Activated naive CD8-positive, alpha-beta T cell treated with anti-CD3 and anti-CD28 coated beads, Interleukin-2, amount 10 ng/mL, durations not matched to agents 7 days and 5 days (primary cell): ENCODE measurements around the gene TTC9B. TPM values are rescaled to one million over a fixed set of nuclear protein-coding genes. Genes with fewer than 3 reads are reported as not detected.
"Not testable (repeated sequence)": the region's sequence is repeated elsewhere in the genome, so short reads cannot be mapped to it uniquely, and the experiment has no call there.

Source experiments
- ATAC-seq: fragments of 150-1000 bp; cut with Tn5 transposase; one replicate; pipeline ENCODE4 v1.10.0; 2021; ENCODE audit warnings: low read depth, moderate library complexity
- POLR2A ChIA-PET: fragments of 350-600 bp; sonication (Branson Sonifier 250); formaldehyde crosslinking; loops from one replicate; lab custom pipeline; 2021; ENCODE audit warnings: antibody characterized with exemption; lab: Charles Lee
- DNase-seq: peaks from one replicate; pipeline ENCODE4 v3.0.0; 2021
- H3K27ac Mint-ChIP-seq: one replicate; pipeline ENCODE4 v1.8.0; 2022; ENCODE audit warnings: mild to moderate bottlenecking, mixed read lengths
- H3K27me3 Mint-ChIP-seq: one replicate; pipeline ENCODE4 v1.8.0; 2022; ENCODE audit warnings: mild to moderate bottlenecking, moderate library complexity, mixed read lengths
- H3K36me3 Mint-ChIP-seq: one replicate; pipeline ENCODE4 v1.8.0; 2021; ENCODE audit warnings: mild to moderate bottlenecking, mixed read lengths
- H3K4me1 Mint-ChIP-seq: one replicate; pipeline ENCODE4 v1.8.0; 2021; ENCODE audit warnings: mixed read lengths
- H3K4me3 Mint-ChIP-seq: one replicate; pipeline ENCODE4 v1.8.0; 2022; ENCODE audit warnings: mild to moderate bottlenecking, moderate library complexity, mixed read lengths
- H3K9me3 Mint-ChIP-seq: one replicate; pipeline ENCODE4 v1.8.0; 2021; ENCODE audit warnings: mixed read lengths
- total RNA-seq, 2 experiments: library from RNA; stranded (reverse); gene quantifications; one replicate each; pipeline ENCODE4 v1.2.3, GENCODE V29; 2021

Gene TTC9B
- total RNA-seq, 2 experiments from 2014 or later, result not detected

DNA sequence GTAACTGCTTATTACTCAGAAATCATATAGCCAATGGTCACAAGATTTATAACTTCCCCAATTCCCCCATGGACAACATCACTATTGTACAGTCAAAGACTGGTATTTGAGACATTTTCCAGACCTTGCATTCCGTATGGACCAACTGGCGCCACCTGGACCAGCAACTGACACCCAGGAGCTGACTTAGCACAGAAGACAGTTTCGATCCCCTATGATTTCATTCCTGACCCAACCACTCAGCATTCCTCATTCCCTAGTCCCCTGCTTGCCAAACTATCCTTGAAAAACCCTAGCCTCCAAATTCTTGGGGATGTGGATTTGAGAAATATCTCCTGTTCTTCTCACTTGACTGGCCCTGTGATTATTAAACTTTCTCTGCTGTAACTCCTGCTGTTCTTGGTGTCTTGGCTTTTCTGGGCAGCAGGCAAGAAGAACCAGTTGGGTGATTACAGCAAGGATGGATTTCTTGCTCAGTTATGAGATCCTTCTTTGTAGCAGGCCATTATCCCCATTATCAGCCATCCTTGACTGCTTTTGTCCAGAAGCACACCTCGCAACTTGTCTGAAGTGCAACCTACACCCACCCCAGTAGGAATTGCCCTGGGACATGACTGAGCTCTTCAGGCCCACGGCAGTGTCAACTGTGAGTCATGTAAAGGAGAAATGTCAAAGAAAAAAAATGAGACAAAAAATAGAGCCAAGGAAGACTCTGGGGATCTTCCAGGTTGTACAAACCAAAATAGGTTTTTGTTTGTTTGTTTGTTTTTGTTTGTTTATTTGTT is 40.7 kb downstream of the TTC9B start:
- POLR2A ChIA-PET, result no interaction called here
- DNase-seq, result no peak
- H3K4me1 Mint-ChIP-seq, result no peaks in the 10 kb centered on the region
- ATAC-seq, result no peak
- no peak overlapping the region for H3K4me3 Mint-ChIP-seq
- H3K36me3 Mint-ChIP-seq, result no peaks in the 10 kb centered on the region
- peaks cover 2% of the 10 kb centered on the region for H3K27me3 Mint-ChIP-seq
- no peaks in the 10 kb centered on the region for H3K9me3 Mint-ChIP-seq
- H3K27ac Mint-ChIP-seq, result no peak overlapping the region

GRCh38 chr19:40175820-40176219 is 42.4 kb downstream of the TTC9B start:
- H3K4me1 Mint-ChIP-seq, result no peaks in the 10 kb centered on the region
- H3K27ac Mint-ChIP-seq, result no peak overlapping the region
- H3K27me3 Mint-ChIP-seq, result peaks cover 5% of the 10 kb centered on the region
- DNase-seq (no peak), ATAC-seq (no peak)
- POLR2A ChIA-PET, result no interaction called here
- no peak overlapping the region for H3K4me3 Mint-ChIP-seq
- H3K9me3 Mint-ChIP-seq, result no peaks in the 10 kb centered on the region
- H3K36me3 Mint-ChIP-seq, result no peaks in the 10 kb centered on the region

DNA sequence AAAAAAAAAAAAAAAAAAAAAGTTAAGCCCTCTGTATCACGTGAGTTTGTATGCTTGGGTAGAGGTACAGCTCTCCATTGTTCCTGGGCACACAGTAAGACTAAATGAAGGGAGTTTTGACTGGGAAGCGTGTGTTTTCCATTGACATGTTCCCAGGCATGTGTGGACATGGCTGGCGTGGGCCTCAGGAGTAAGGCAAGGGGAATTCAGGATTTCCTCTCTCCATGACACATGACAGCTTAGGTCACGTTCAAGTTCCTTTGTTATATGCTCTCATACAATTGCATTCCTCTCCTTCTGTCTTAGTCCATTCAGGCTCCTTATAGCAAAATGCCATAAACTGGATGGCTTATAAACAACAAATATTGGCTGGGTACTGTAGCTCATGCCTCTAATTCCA is 44.1 kb downstream of the TTC9B start:
- Mint-ChIP-seq H3K27me3 (peaks cover 5% of the 10 kb centered on the region), H3K4me1 (no peaks in the 10 kb centered on the region), H3K27ac (no peak overlapping the region), H3K36me3 (no peaks in the 10 kb centered on the region), H3K4me3 (no peak overlapping the region), H3K9me3 (no peaks in the 10 kb centered on the region)
- POLR2A ChIA-PET, result no interaction called here
- ATAC-seq, result no peak
- DNase-seq, result no peak

DNA sequence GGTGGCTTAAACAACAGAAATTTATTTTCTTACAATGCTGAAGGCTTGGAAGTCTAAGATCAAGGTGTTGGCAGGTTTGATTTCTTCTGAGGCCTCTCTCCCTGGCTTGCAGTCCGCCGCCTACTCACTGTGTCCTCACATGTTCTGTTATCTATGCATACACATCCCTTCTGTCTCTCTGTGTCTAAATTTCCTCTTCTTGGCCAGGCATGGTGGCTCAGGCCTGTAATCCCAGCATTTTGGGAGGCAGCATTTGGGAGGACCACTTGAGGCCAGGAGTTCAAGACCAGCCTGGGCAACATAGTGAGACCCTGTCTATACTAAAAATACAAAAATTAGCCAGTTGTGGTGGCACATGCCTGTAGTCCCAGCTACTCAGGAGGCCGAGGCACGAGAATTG is 46.9 kb downstream of the TTC9B start:
- H3K27ac Mint-ChIP-seq, H3K9me3 Mint-ChIP-seq, DNase-seq, ATAC-seq, H3K4me3 Mint-ChIP-seq, POLR2A ChIA-PET, H3K27me3 Mint-ChIP-seq, H3K4me1 Mint-ChIP-seq, H3K36me3 Mint-ChIP-seq: not testable (repeated sequence)

GRCh38 chr19:40170303-40170989 is 47.7 kb downstream of the TTC9B start:
- H3K27ac Mint-ChIP-seq, H3K27me3 Mint-ChIP-seq, DNase-seq, H3K4me1 Mint-ChIP-seq, H3K36me3 Mint-ChIP-seq, H3K9me3 Mint-ChIP-seq, ATAC-seq, H3K4me3 Mint-ChIP-seq: not testable (repeated sequence)
- POLR2A ChIA-PET, result interaction anchor here (0.6 kb wide), 1 partner anchor 89 kb away, joined by 3 read pairs; no protein-coding TSS in a partner anchor

DNA sequence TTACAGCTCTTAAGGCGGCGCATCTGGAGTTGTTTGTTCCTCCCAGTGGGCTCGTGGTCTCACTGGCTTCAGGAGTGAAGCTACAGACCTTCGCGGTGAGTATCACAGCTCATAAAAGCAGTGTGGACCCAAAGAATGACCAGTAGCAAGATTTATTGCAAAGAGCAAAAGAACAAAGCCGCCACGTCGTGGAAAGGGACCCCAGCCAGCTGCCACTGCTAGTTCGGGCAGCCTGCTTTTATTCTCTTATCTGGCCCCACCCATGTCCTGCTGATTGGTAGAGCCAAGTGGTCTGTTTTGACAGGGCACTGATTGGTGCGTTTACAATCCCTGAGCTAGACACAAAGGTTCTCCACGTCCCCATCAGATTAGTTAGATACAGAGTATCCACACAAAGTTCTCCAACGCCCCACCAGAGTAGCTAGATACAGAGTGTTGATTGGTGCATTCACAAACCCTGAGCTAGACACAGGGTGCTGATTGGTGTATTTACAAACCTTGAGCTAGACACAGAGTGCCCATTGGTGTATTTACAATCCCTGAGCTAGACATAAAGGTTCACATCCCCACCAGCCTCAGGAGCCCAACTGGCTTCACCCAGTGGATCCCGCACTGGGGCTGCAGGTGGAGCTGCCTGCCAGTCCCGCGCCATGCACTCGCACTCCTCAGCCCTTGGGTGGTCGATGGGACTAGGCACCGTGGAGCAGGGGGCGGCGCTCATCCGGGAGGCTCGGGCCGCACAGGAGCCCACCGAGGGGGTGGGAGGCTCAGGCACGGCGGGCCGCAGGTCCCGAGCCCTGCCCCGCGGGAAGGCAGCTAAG is 48.5 kb downstream of the TTC9B start:
- H3K4me1 Mint-ChIP-seq, ATAC-seq, H3K9me3 Mint-ChIP-seq, DNase-seq, H3K27me3 Mint-ChIP-seq, H3K27ac Mint-ChIP-seq, H3K4me3 Mint-ChIP-seq, H3K36me3 Mint-ChIP-seq: not testable (repeated sequence)
- POLR2A ChIA-PET, result interaction anchor here (0.6 kb wide), 1 partner anchor 88 kb away, joined by 3 read pairs; no protein-coding TSS in a partner anchor

Other genes starting within 250 kb of the TTC9B start
- 10 to 100 TPM; 81.9 to 84.5 TPM for gene PSMC4, start 247.2 kb downstream of the TTC9B start, total RNA-seq
- 1 to 10 TPM; 9.3 to 9.9 TPM for gene ZNF546, start 221.3 kb downstream of the TTC9B start, total RNA-seq
- gene ZNF780B, start 162.2 kb downstream of the TTC9B start, total RNA-seq, result 10 to 100 TPM; 35.6 to 39.4 TPM
- gene ZNF780A, start 127.4 kb downstream of the TTC9B start, total RNA-seq, result 10 to 100 TPM; 30.2 to 32.2 TPM
- 10 to 100 TPM; 25.6 to 26.4 TPM for gene MAP3K10, start 27.0 kb downstream of the TTC9B start, total RNA-seq
- under 1 TPM; 0.53 to 0.99 TPM for gene CCNP, start 8.3 kb upstream of the TTC9B start, total RNA-seq
- 100 to 1,000 TPM; 164 to 170 TPM for gene AKT2, start 67.0 kb upstream of the TTC9B start, total RNA-seq
- 10 to 100 TPM; 21.4 to 21.8 TPM for gene C19orf47, start 130.0 kb upstream of the TTC9B start, total RNA-seq
- gene PLD3, start 130.3 kb upstream of the TTC9B start, total RNA-seq, result 100 to 1,000 TPM; 104 to 109 TPM
- under 1 TPM in 1 of 2 experiments, not detected in 1; 0.11 TPM for gene HIPK4, start 171.8 kb upstream of the TTC9B start, total RNA-seq
- 1 to 10 TPM; 2.3 to 2.5 TPM for gene PRX, start 195.0 kb upstream of the TTC9B start, total RNA-seq
- gene SERTAD1, start 207.6 kb upstream of the TTC9B start, total RNA-seq, result 1 to 10 TPM; 7.3 to 7.9 TPM
- gene SERTAD3, start 226.0 kb upstream of the TTC9B start, total RNA-seq, result 10 to 100 TPM; 12.9 to 13.5 TPM
- gene BLVRB, start 247.4 kb upstream of the TTC9B start, total RNA-seq, result 10 to 100 TPM; 20.4 to 21.5 TPM
- gene SPTBN4, start 248.6 kb upstream of the TTC9B start, total RNA-seq, result under 1 TPM; 0.39 to 0.40 TPM